ENCODE data around the gene PAN3.
A peak's percentile ranks its signal among the peaks of the same experiment; 100 is the strongest.
"Not testable (repeated sequence)": the region's sequence is repeated elsewhere in the genome, so short reads cannot be mapped to it uniquely, and the experiment has no call there.

The PAN3 gene

GRCh38 chr13:28137596-28137995 lies 749 bp upstream of the PAN3 start:
- Histone ChIP-seq H3K27me3 (ENCODE audit: insufficient read depth, low read length) (no peaks in the 10 kb centered on the region), H3K4me3 (ENCODE audit: low read depth, low read length) (peak overlapping the region; percentile 97), H3K79me2 (ENCODE audit: control insufficient read depth, insufficient read depth, low read length, unreplicated experiment) (peaks cover 51% of the 10 kb centered on the region), H3K4me1 (ENCODE audit: control insufficient read depth, insufficient read depth, low read length, unreplicated experiment) (peaks cover 4% of the 10 kb centered on the region), H2AFZ (ENCODE audit: low read length, unreplicated experiment) (peak overlapping the region; percentile 95), H3K36me3 (ENCODE audit: insufficient read depth, low read length) (no peaks in the 10 kb centered on the region), H3K27ac (ENCODE audit: low read depth, low read length) (peak overlapping the region; percentile 94)

GRCh38 chr13:28138756-28139470 lies 568 bp downstream of the PAN3 start:
- Histone ChIP-seq H3K4me1 (ENCODE audit: control insufficient read depth, insufficient read depth, low read length, unreplicated experiment) (peaks cover 4% of the 10 kb centered on the region), H3K27me3 (ENCODE audit: insufficient read depth, low read length) (no peaks in the 10 kb centered on the region), H3K27ac (ENCODE audit: low read depth, low read length) (peak overlapping the region; percentile 94), H3K36me3 (ENCODE audit: insufficient read depth, low read length) (no peaks in the 10 kb centered on the region), H3K79me2 (ENCODE audit: control insufficient read depth, insufficient read depth, low read length, unreplicated experiment) (peaks cover 64% of the 10 kb centered on the region), H3K4me3 (ENCODE audit: low read depth, low read length) (peak overlapping the region; percentile 97), H2AFZ (ENCODE audit: low read length, unreplicated experiment) (peak overlapping the region; percentile 76)

GRCh38 chr13:28140433-28141125 lies 2.2 kb downstream of the PAN3 start:
- Histone ChIP-seq H2AFZ (ENCODE audit: low read length, unreplicated experiment) (peak overlapping the region; percentile 59), H3K27ac (ENCODE audit: low read depth, low read length) (peak overlapping the region; percentile 94)

GRCh38 chr13:28141542-28141941 lies 3.2 kb downstream of the PAN3 start:
- H3K79me2 ChIP-seq (ENCODE audit: control insufficient read depth, insufficient read depth, low read length, unreplicated experiment) = peaks cover 79% of the 10 kb centered on the region
- not testable (repeated sequence) for H3K27ac ChIP-seq (ENCODE audit: low read depth, low read length); H3K4me3 ChIP-seq (ENCODE audit: low read depth, low read length); H3K4me1 ChIP-seq (ENCODE audit: control insufficient read depth, insufficient read depth, low read length, unreplicated experiment); H3K27me3 ChIP-seq (ENCODE audit: insufficient read depth, low read length); H3K36me3 ChIP-seq (ENCODE audit: insufficient read depth, low read length); H2AFZ ChIP-seq (ENCODE audit: low read length, unreplicated experiment)

More at GRCh38 chr13:28140433-28141125, 2.2 kb downstream of the PAN3 start:
- H3K4me3 ChIP-seq (ENCODE audit: low read depth, low read length) = peak overlapping the region; percentile 97
- H3K36me3 ChIP-seq (ENCODE audit: insufficient read depth, low read length) = no peaks in the 10 kb centered on the region
- H3K79me2 ChIP-seq (ENCODE audit: control insufficient read depth, insufficient read depth, low read length, unreplicated experiment) = peaks cover 76% of the 10 kb centered on the region
- peaks cover 4% of the 10 kb centered on the region for H3K4me1 ChIP-seq (ENCODE audit: control insufficient read depth, insufficient read depth, low read length, unreplicated experiment)
- no peaks in the 10 kb centered on the region for H3K27me3 ChIP-seq (ENCODE audit: insufficient read depth, low read length)

- Histone ChIP-seq H3K27me3 (ENCODE audit: insufficient read depth, low read length) (no peaks in the 10 kb centered on the region), H3K79me2 (ENCODE audit: control insufficient read depth, insufficient read depth, low read length, unreplicated experiment) (peaks cover 80% of the 10 kb centered on the region), H3K4me1 (ENCODE audit: control insufficient read depth, insufficient read depth, low read length, unreplicated experiment) (no peaks in the 10 kb centered on the region), H3K27ac (ENCODE audit: low read depth, low read length) (no peak overlapping the region), H3K36me3 (ENCODE audit: insufficient read depth, low read length) (no peaks in the 10 kb centered on the region), H3K4me3 (ENCODE audit: low read depth, low read length) (no peak overlapping the region), H2AFZ (ENCODE audit: low read length, unreplicated experiment) (no peak overlapping the region)
These were observed 6.7 kb downstream of the PAN3 start for GRCh38 chr13:28145049-28145448.

- no peak overlapping the region for H3K27ac ChIP-seq (ENCODE audit: low read depth, low read length)
- no peaks in the 10 kb centered on the region for H3K36me3 ChIP-seq (ENCODE audit: insufficient read depth, low read length)
- no peaks in the 10 kb centered on the region for H3K27me3 ChIP-seq (ENCODE audit: insufficient read depth, low read length)
- peaks cover 75% of the 10 kb centered on the region for H3K79me2 ChIP-seq (ENCODE audit: control insufficient read depth, insufficient read depth, low read length, unreplicated experiment)
- H3K4me3 ChIP-seq (ENCODE audit: low read depth, low read length) = no peak overlapping the region
- no peak overlapping the region for H2AFZ ChIP-seq (ENCODE audit: low read length, unreplicated experiment)
- no peaks in the 10 kb centered on the region for H3K4me1 ChIP-seq (ENCODE audit: control insufficient read depth, insufficient read depth, low read length, unreplicated experiment)
These were observed 9.2 kb downstream of the PAN3 start for GRCh38 chr13:28147495-28147894.

- peaks cover 34% of the 10 kb centered on the region for H3K79me2 ChIP-seq (ENCODE audit: control insufficient read depth, insufficient read depth, low read length, unreplicated experiment)
- H3K27ac ChIP-seq (ENCODE audit: low read depth, low read length) = no peak overlapping the region
- H2AFZ ChIP-seq (ENCODE audit: low read length, unreplicated experiment) = no peak overlapping the region
- 0 out of 2 replicates have a peak, but pooled peaks cover 3% of the 10 kb centered on the region for H3K36me3 ChIP-seq (ENCODE audit: insufficient read depth, low read length)
- H3K4me1 ChIP-seq (ENCODE audit: control insufficient read depth, insufficient read depth, low read length, unreplicated experiment) = peaks cover 4% of the 10 kb centered on the region
- no peak overlapping the region for H3K4me3 ChIP-seq (ENCODE audit: low read depth, low read length)
- no peaks in the 10 kb centered on the region for H3K27me3 ChIP-seq (ENCODE audit: insufficient read depth, low read length)
These were observed 20.7 kb downstream of the PAN3 start for GRCh38 chr13:28159057-28159456.

GRCh38 chr13:28161370-28161769 lies 23.0 kb downstream of the PAN3 start:
- Histone ChIP-seq H3K36me3 (ENCODE audit: insufficient read depth, low read length) (no peaks in the 10 kb centered on the region), H3K27ac (ENCODE audit: low read depth, low read length) (no peak overlapping the region), H2AFZ (ENCODE audit: low read length, unreplicated experiment) (no peak overlapping the region), H3K4me1 (ENCODE audit: control insufficient read depth, insufficient read depth, low read length, unreplicated experiment) (peaks cover 4% of the 10 kb centered on the region), H3K79me2 (ENCODE audit: control insufficient read depth, insufficient read depth, low read length, unreplicated experiment) (peaks cover 45% of the 10 kb centered on the region), H3K4me3 (ENCODE audit: low read depth, low read length) (no peak overlapping the region), H3K27me3 (ENCODE audit: insufficient read depth, low read length) (no peaks in the 10 kb centered on the region)

GRCh38 chr13:28163587-28163986 lies 25.2 kb downstream of the PAN3 start:
- Histone ChIP-seq H3K4me3 (ENCODE audit: low read depth, low read length) (no peak overlapping the region), H3K27me3 (ENCODE audit: insufficient read depth, low read length) (no peaks in the 10 kb centered on the region), H3K27ac (ENCODE audit: low read depth, low read length) (no peak overlapping the region), H3K4me1 (ENCODE audit: control insufficient read depth, insufficient read depth, low read length, unreplicated experiment) (peaks cover 4% of the 10 kb centered on the region), H3K79me2 (ENCODE audit: control insufficient read depth, insufficient read depth, low read length, unreplicated experiment) (peaks cover 56% of the 10 kb centered on the region), H3K36me3 (ENCODE audit: insufficient read depth, low read length) (no peaks in the 10 kb centered on the region), H2AFZ (ENCODE audit: low read length, unreplicated experiment) (no peak overlapping the region)

- Histone ChIP-seq H3K36me3 (ENCODE audit: insufficient read depth, low read length) (no peaks in the 10 kb centered on the region), H2AFZ (ENCODE audit: low read length, unreplicated experiment) (no peak overlapping the region), H3K79me2 (ENCODE audit: control insufficient read depth, insufficient read depth, low read length, unreplicated experiment) (peaks cover 46% of the 10 kb centered on the region)
These were observed 27.9 kb downstream of the PAN3 start for GRCh38 chr13:28166257-28166656.

GRCh38 chr13:28171266-28171665 lies 32.9 kb downstream of the PAN3 start:
- H3K27me3 ChIP-seq (ENCODE audit: insufficient read depth, low read length) = no peaks in the 10 kb centered on the region
- H3K79me2 ChIP-seq (ENCODE audit: control insufficient read depth, insufficient read depth, low read length, unreplicated experiment) = peaks cover 24% of the 10 kb centered on the region
- H3K4me1 ChIP-seq (ENCODE audit: control insufficient read depth, insufficient read depth, low read length, unreplicated experiment) = no peaks in the 10 kb centered on the region
- no peaks in the 10 kb centered on the region for H3K36me3 ChIP-seq (ENCODE audit: insufficient read depth, low read length)
- no peak overlapping the region for H3K27ac ChIP-seq (ENCODE audit: low read depth, low read length)
- no peak overlapping the region for H2AFZ ChIP-seq (ENCODE audit: low read length, unreplicated experiment)
- H3K4me3 ChIP-seq (ENCODE audit: low read depth, low read length) = no peak overlapping the region

More at GRCh38 chr13:28166257-28166656, 27.9 kb downstream of the PAN3 start:
- no peak overlapping the region for H3K4me3 ChIP-seq (ENCODE audit: low read depth, low read length)
- H3K27me3 ChIP-seq (ENCODE audit: insufficient read depth, low read length) = no peaks in the 10 kb centered on the region
- H3K27ac ChIP-seq (ENCODE audit: low read depth, low read length) = no peak overlapping the region
- peaks cover 2% of the 10 kb centered on the region for H3K4me1 ChIP-seq (ENCODE audit: control insufficient read depth, insufficient read depth, low read length, unreplicated experiment)

Data from ACC112 (cell line).